ENCODE measurements around the gene CSNK1G3. TPM values are rescaled to one million over a fixed set of nuclear protein-coding genes. Genes with fewer than 3 reads are reported as not detected.

CSNK1G3 gene
- total and polyA plus RNA-seq, 2 of the 4 experiments (the other 2 are of a cell fraction) = 16.4 to 26.2 TPM

DNA sequence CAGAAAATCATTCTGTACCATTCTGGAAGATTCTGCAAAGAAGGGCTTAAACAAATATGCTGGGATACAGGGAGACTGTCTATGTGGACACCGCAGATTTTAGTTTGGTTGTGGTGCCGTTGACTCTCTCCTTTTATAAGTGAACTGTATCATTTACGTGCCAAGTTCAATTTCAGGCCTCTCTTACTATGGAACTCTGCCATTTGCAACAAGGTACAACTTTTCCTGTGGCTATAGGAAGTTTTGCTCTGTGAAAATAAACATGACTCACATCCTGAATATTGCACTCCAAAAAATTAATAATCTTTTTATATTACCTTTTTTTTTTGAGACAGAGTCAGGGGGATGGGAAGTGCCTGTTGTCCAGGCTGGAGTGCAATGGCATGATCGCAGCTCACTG lies 29.7 kb upstream of the CSNK1G3 start:
- CTCF ChIA-PET = interaction anchor here (0.6 to 0.7 kb wide), 2 partner anchors 16 to 59 kb away, joined by 3 read pairs; partner anchors contain the start of gene CEP120
- no peak for ATAC-seq (ENCODE audit: low read depth)
- Histone ChIP-seq H3K9ac (ENCODE audit: low read depth, low read length) (no peak overlapping the region), H2BK5ac (ENCODE audit: low read depth, low read length, poor library complexity, severe bottlenecking) (no peak overlapping the region), H3K23ac (ENCODE audit: low read depth, low read length) (no peak overlapping the region), H3K27me3 (ENCODE audit: control insufficient read depth, insufficient read depth, low read length) (peaks cover 5% of the 10 kb centered on the region; the same call in 1 of the 2 replicates), H4K91ac (ENCODE audit: insufficient read depth, low read depth, low read length) (no peak overlapping the region), H2AFZ (replicated peaks; ENCODE audit: low read length, poor library complexity) (no peak overlapping the region), H3K14ac (replicated peaks; ENCODE audit: low read depth, low read length) (no peak overlapping the region), H2BK20ac (ENCODE audit: low read depth, low read length) (no peak overlapping the region), H3K4ac (ENCODE audit: low read depth, low read length) (no peak overlapping the region), H3K9me1 (ENCODE audit: insufficient read depth, low read length) (no peaks in the 10 kb centered on the region), H3K4me1 (ENCODE audit: control insufficient read depth, insufficient read depth, low read length) (peaks cover 2% of the 10 kb centered on the region), H3K4me2 (ENCODE audit: low read depth, low read length) (no peak overlapping the region), H4K5ac (ENCODE audit: low read depth, low read length) (no peak overlapping the region), H3K27ac (ENCODE audit: insufficient read depth, low read length) (no peak overlapping the region), H3K4me3 (ENCODE audit: insufficient read depth, low read depth, low read length) (no peak overlapping the region), H2BK120ac (ENCODE audit: low read depth, low read length) (no peak overlapping the region), H2AK5ac (ENCODE audit: low read depth, low read length) (no peak overlapping the region), H3K36me3 (ENCODE audit: control insufficient read depth, insufficient read depth, low read length) (no peaks in the 10 kb centered on the region), H3K56ac (ENCODE audit: extremely low read depth, insufficient read depth, low read length) (no peak overlapping the region), H2BK15ac (ENCODE audit: low read depth, low read length) (no peak overlapping the region), H3K9me3 (ENCODE audit: control insufficient read depth, insufficient read depth, low read length) (no peaks in the 10 kb centered on the region), H4K20me1 (ENCODE audit: insufficient read depth, low read length) (no peaks in the 10 kb centered on the region), H4K8ac (ENCODE audit: low read depth in 2 of 2, low read length in 2 of 2) (no peak overlapping the region), H3K79me1 (ENCODE audit: low read depth in 1 of 2, low read length in 2 of 2) (no peaks in the 10 kb centered on the region), H3K18ac (ENCODE audit: low read depth, low read length) (no peak overlapping the region), H2AK9ac (replicated peaks; ENCODE audit: low read depth, low read length, poor library complexity) (no peak overlapping the region)
- DNase-seq = peak; percentile 8
- POLR2A ChIA-PET (ENCODE audit: unreplicated experiment) = no interaction called here
- WGBS, 2 experiments (ENCODE audit: extremely low coverage in 2 of 2, insufficient read length in 1 of 2) = 82% methylated on average over 1 of the region's 4 CpGs; no CpG with 5 or more reads in 1 of the 2 experiments
- dilution Hi-C loops (cut with HindIII; ENCODE audit: low sequenced_read_pairs, unreplicated experiment) (no loop called here), intact Hi-C loops (cut with micrococcal nuclease) (no loop called here), in situ Hi-C loops (cut with MboI; ENCODE audit: low sequenced_read_pairs) (no loop called here)
- BruUV-seq (replicated peaks) = no TSS peak
- TF ChIP-seq, protein P1, sequence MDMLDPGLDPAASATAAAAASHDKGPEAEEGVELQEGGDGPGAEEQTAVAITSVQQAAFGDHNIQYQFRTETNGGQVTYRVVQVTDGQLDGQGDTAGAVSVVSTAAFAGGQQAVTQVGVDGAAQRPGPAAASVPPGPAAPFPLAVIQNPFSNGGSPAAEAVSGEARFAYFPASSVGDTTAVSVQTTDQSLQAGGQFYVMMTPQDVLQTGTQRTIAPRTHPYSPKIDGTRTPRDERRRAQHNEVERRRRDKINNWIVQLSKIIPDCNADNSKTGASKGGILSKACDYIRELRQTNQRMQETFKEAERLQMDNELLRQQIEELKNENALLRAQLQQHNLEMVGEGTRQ (IDR thresholded peaks at IDR 0.05; ENCODE audit: low read depth, low read length) = no peak
- no peak for TF ChIP-seq MXI1 (IDR thresholded peaks at IDR 0.05; ENCODE audit: borderline replicate concordance, low read depth, low read length)
- TF ChIP-seq CHD1 (IDR thresholded peaks at IDR 0.05; ENCODE audit: low read depth, low read length) = no peak
- TF ChIP-seq BHLHE40 (IDR thresholded peaks at IDR 0.05; ENCODE audit: low read depth, low read length) = no peak
- no peak for TF ChIP-seq RAD21 (IDR thresholded peaks at IDR 0.05; ENCODE audit: low read length)
- no peak for TF ChIP-seq CEBPB (IDR thresholded peaks at IDR 0.05; ENCODE audit: low read depth, low read length)
- TF ChIP-seq, protein P2, sequence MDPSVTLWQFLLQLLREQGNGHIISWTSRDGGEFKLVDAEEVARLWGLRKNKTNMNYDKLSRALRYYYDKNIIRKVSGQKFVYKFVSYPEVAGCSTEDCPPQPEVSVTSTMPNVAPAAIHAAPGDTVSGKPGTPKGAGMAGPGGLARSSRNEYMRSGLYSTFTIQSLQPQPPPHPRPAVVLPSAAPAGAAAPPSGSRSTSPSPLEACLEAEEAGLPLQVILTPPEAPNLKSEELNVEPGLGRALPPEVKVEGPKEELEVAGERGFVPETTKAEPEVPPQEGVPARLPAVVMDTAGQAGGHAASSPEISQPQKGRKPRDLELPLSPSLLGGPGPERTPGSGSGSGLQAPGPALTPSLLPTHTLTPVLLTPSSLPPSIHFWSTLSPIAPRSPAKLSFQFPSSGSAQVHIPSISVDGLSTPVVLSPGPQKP (IDR thresholded peaks at IDR 0.05; ENCODE audit: borderline replicate concordance, low read depth, low read length) = no peak
- no peak for TF ChIP-seq POLR2A (IDR thresholded peaks at IDR 0.05; ENCODE audit: low read depth, low read length)
- TF ChIP-seq SMC3 (IDR thresholded peaks at IDR 0.05; ENCODE audit: low read depth, low read length) = no peak
- TF ChIP-seq MAFK (IDR thresholded peaks at IDR 0.05; ENCODE audit: low read depth, low read length) = no peak

Measured in IMR-90 (cell line).